Lower lobe of right lung (tissue), 2 donors: ENCODE data around the gene SMG7. TPM values are rescaled to one million over a fixed set of nuclear protein-coding genes. Genes with fewer than 3 reads are reported as not detected.

Experiments used
- ATAC-seq, 2 donors: fragments of 200-7000 bp; cut with Tn5 transposase; one replicate each; pipeline ENCODE4 v1.9.1; 2020 to 2022; ENCODE audit warnings: mild to moderate bottlenecking in 2 of 2, moderate library complexity in 2 of 2
- DNase-seq: peaks from one replicate; pipeline ENCODE4 v3.0.0-alpha.2; 2020
- H3K27ac ChIP-seq: fragments of 200-600 bp; one replicate; pipeline ENCODE4 v1.8.0; 2022
- H3K27me3 ChIP-seq: fragments of 200-600 bp; one replicate; pipeline ENCODE4 v1.8.0; 2022; ENCODE audit warnings: low read depth
- H3K36me3 ChIP-seq: fragments of 200-600 bp; one replicate; pipeline ENCODE4 v1.8.0; 2022; ENCODE audit warnings: mild to moderate bottlenecking
- H3K4me1 ChIP-seq: fragments of 200-600 bp; one replicate; pipeline ENCODE4 v1.8.0; 2022
- H3K4me3 ChIP-seq: fragments of 200-600 bp; one replicate; pipeline ENCODE4 v1.8.0; 2022; ENCODE audit warnings: mild to moderate bottlenecking
- H3K9me3 ChIP-seq: fragments of 200-600 bp; one replicate; pipeline ENCODE4 v1.8.0; 2022
- CTCF ChIP-seq: fragments of 200-600 bp; IDR thresholded peaks from one replicate; pipeline ENCODE4 v1.8.0; 2022; ENCODE audit warnings: antibody characterized with exemption, mild to moderate bottlenecking
- intact Hi-C: fragments of 100-400 bp; cut with DNase I; formaldehyde crosslinking; loops from one replicate; pipeline ENCODE4 v1.11.0; 2022
- total RNA-seq: library from RNA; stranded (reverse); fragmentation: NEBNext Ultra II Directional; extraction: Animal tissue kit (Norgen Biotek cat#: 25700); gene quantifications from one replicate; pipeline ENCODE4 v1.2.1, GENCODE V29; 2021
- donor health status: DM: no; HTN: yes; CAD: no; lungs with severe emphysema.

SMG7 gene
- total RNA-seq, 1 donor from 2014 or later, result 58.9 TPM

DNA sequence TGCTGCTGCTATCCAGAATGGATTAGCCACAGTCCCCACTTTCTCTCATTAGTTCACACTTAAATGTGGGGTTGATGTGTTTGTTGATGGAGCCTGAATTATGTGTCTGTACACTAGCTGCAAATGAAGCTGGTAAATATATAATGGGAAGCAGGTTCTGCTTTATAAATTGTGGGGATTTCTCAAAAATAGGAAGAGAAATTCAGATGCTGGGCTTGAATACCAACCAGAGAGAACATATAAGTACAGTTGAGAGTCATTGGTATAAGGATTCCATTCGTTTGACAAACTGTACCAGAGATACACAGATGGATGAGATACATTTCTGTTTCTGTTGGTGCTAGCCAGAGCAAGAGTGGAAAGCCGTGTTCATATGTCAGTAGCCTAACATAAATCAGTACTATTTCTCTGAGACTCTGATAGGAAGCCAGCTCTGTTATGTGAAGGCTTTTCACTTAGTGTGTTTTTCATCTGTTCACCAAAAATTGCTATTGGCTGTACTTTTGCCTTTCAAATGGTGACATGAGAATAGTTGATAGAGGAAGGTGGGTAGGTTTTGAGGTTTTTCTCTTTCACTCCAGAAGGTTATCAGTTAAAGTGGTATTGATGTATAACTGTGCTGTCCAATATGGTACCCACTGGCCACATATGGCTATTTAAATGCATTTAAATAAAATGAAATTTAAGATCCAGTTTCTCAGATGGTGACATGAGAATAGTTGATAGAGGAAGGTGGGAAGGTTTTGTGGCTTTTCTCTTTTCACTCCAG, 15.6 kb downstream of the SMG7 start:
- no peak for TF ChIP-seq CTCF
- Histone ChIP-seq H3K4me3 (no peak overlapping the region), H3K9me3 (no peaks in the 10 kb centered on the region), H3K27me3 (no peaks in the 10 kb centered on the region), H3K4me1 (no peaks in the 10 kb centered on the region), H3K36me3 (no peaks in the 10 kb centered on the region), H3K27ac (no peak overlapping the region)
- DNase-seq (no peak), ATAC-seq (no peak)
- intact Hi-C loops, result no loop called here

DNA sequence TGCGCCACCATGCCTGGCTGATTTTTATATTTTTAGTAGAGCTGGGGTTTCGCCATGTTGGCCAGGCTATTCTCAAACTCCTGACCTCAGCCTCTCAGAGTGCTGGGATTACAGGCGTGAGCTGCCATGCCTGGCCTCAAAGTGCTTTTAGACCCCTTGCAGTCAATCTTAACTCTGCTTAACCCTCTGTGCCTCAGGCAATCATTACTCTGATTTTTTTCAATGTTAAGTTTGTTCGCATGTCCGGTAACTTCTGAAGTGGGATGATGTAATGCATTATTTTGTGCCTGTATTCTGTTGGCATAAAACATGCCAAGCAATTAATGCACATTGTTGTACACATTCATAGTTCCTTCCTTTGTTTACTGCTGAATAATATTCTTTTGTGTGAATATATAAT, 18.6 kb downstream of the SMG7 start:
- H3K4me1 ChIP-seq, result no peaks in the 10 kb centered on the region
- ATAC-seq, result no peak

DNA sequence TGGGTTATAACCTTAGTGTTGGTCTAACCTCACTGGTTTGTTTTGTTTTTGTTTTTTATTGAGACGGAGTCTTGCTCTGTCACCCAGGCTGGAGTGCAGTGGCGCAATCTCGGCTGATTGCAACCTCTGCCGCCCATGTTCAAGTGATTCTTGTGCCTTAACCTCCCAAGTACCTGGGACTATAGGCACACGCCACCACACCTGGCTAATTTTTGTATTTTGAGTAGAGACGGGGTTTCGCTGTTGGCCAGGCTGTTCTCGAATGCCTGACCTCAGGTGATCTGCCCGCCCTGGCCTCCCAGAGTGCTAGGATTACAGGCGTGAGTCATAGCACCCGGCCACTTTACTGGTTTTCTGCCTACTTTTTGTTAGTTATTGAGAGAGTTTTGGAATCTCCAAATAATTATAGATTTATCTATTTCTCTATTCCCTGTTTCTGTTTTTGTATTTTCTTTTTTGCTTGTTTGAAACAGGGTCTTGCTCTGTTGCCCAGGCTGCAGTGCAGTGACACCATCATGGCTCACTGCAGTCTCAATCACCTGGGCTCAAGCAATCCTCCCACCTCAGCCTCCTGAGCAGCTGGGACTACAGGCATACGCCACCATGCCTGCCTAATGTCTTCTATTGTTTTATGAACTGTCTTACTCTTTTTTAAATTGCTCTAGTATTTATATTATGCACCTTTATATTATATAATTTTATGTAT, 21.4 kb downstream of the SMG7 start:
- no peak for DNase-seq
- no peak for TF ChIP-seq CTCF
- intact Hi-C loops, result no loop called here

More for the DNA sequence above, 18.6 kb downstream of the SMG7 start:
- Histone ChIP-seq H3K27ac (no peak overlapping the region), H3K27me3 (no peaks in the 10 kb centered on the region), H3K4me3 (no peak overlapping the region), H3K9me3 (no peaks in the 10 kb centered on the region), H3K36me3 (no peaks in the 10 kb centered on the region)
- no peak for TF ChIP-seq CTCF
- intact Hi-C loops, result no loop called here
- DNase-seq, result no peak

DNA sequence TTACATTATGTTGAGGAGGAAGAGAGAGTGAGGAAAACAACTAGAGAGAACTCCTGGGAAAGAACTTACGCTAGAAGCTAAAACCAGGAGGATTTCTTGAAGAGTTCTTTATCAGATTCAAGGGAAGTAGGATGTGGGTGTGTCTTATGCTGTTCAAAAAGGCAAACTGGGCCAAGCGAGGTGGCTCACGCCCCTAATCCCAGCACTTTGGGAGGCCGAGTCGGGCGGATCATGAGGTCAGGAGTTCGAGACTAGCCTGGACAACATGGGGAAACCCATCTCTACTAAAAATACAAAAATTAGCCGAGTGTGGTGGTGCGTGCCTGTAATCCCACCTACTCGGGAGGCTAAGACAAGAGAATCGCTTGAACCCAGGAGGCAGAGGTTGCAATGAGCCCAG, 23.1 kb downstream of the SMG7 start:
- no peaks in the 10 kb centered on the region for H3K9me3 ChIP-seq
- no peak overlapping the region for H3K4me3 ChIP-seq
- no peak for ATAC-seq
- peaks cover 6% of the 10 kb centered on the region for H3K4me1 ChIP-seq
- DNase-seq, result no peak
- no peaks in the 10 kb centered on the region for H3K27me3 ChIP-seq
- no peaks in the 10 kb centered on the region for H3K36me3 ChIP-seq
- intact Hi-C loops, result no loop called here
- no peak overlapping the region for H3K27ac ChIP-seq
- no peak for TF ChIP-seq CTCF

More for the DNA sequence above, 21.4 kb downstream of the SMG7 start:
- Histone ChIP-seq H3K4me1 (no peaks in the 10 kb centered on the region), H3K36me3 (no peaks in the 10 kb centered on the region), H3K27ac (no peak overlapping the region), H3K9me3 (no peaks in the 10 kb centered on the region), H3K27me3 (no peaks in the 10 kb centered on the region), H3K4me3 (no peak overlapping the region)
- ATAC-seq, result peak in 1 of 2 donors; percentile 37

- H3K27ac ChIP-seq, result no peak overlapping the region
- H3K27me3 ChIP-seq, result no peaks in the 10 kb centered on the region
- ATAC-seq (no peak), DNase-seq (no peak)
- no peaks in the 10 kb centered on the region for H3K36me3 ChIP-seq
- intact Hi-C loops, result no loop called here
- no peak for TF ChIP-seq CTCF
- H3K4me3 ChIP-seq, result no peak overlapping the region
- H3K4me1 ChIP-seq, result peaks cover 6% of the 10 kb centered on the region
- no peaks in the 10 kb centered on the region for H3K9me3 ChIP-seq
Observed at GRCh38 chr1:183497218-183497617, 24.9 kb downstream of the SMG7 start.
